ENCODE results near the gene LILRB1.

GRCh38 chr19:54684527-54684926 is 54.2 kb downstream of the LILRB1 start:
- TF ChIP-seq, protein P1, sequence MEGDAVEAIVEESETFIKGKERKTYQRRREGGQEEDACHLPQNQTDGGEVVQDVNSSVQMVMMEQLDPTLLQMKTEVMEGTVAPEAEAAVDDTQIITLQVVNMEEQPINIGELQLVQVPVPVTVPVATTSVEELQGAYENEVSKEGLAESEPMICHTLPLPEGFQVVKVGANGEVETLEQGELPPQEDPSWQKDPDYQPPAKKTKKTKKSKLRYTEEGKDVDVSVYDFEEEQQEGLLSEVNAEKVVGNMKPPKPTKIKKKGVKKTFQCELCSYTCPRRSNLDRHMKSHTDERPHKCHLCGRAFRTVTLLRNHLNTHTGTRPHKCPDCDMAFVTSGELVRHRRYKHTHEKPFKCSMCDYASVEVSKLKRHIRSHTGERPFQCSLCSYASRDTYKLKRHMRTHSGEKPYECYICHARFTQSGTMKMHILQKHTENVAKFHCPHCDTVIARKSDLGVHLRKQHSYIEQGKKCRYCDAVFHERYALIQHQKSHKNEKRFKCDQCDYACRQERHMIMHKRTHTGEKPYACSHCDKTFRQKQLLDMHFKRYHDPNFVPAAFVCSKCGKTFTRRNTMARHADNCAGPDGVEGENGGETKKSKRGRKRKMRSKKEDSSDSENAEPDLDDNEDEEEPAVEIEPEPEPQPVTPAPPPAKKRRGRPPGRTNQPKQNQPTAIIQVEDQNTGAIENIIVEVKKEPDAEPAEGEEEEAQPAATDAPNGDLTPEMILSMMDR (conservative IDR thresholded peaks at IDR 0.05; ENCODE audit: low read length) = no peak
- no peak for TF ChIP-seq EZH2phosphoT487 (IDR thresholded peaks at IDR 0.05; ENCODE audit: borderline replicate concordance)

All from Loucy (cell line).